Kasumi-1 (cell line): ENCODE data around the gene SPRED2.

Experiments
- DNase-seq, 2 experiments: peaks; one replicate each; lab custom pipeline; 2025; lab: John Stamatoyannopoulos, UW

SPRED2 gene

DNA sequence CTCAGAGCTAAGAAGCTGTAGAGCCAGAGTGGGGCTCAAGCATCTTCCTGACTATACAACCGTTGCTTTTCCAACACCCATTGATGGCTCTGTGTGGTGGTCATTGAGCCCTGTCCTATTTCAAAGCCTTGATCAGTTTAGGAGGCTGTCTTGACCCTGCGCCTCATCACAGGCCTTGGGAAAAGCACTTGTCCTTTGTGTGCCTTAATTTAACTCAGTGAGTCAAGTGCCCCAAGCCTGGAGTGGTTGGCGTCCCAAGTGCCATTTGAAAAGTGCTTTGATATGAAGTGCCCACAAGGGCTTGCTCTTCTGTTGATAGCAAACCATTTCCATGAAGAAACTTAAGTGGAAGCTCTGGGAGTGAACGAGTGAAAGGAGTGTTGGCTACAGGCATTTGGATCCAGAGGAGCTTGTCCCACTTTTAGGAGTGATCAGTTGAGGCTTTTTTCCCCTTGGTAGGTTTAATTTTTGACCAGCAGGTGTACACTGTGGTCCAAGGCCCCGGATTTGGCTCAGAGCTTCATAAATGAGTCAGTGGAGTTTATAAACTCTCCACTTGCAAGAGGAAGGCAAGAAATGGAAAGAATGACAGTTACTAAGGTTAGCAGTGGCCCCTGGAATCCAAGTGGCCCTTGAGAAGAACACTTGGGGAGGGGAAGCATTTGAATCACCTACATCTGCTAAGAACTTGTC, 154.5 kb downstream of the SPRED2 start:
- DNase-seq = no peak

DNA sequence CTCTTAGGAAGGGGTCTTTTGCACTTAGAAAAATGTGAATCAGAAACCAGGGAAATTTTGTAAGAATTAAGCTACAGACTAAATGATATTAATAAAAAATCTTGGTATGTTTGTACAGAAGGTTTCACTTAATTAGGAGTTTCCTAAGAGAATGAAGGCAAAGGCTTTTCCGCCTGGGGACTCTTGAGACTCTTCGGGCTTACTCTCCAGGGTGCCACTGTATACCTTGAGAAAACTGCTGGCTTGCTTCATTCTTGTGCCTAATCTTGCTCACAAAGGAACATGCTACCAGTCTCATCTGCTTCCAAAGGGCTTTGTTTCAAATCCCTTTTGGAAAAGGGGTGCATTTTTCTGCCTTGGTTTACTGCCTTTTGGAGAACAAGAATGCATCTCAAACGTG, 155.3 kb downstream of the SPRED2 start:
- DNase-seq = no peak

DNA sequence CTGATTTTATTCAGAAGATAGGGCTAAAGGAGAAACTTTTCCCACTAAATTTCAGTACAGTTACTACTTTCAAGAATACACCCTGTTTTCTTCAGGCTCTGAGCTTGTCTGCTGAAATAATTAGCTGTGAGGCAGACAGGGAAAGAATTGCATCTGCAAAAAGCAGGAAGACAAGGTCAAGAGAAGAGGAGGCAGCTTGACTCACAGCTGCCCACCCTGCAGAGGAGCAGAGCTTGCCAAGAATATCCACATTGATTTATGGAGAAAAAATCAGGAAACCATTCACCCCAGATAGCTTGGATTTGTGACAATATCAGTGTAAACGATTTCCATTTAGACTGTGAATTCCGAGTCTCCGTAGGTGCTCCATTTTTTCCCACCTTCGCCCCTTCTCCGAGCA, 155.8 kb downstream of the SPRED2 start:
- no peak for DNase-seq

GRCh38 chr2:65275141-65275915, 157.1 kb downstream of the SPRED2 start:
- DNase-seq = no peak

DNA sequence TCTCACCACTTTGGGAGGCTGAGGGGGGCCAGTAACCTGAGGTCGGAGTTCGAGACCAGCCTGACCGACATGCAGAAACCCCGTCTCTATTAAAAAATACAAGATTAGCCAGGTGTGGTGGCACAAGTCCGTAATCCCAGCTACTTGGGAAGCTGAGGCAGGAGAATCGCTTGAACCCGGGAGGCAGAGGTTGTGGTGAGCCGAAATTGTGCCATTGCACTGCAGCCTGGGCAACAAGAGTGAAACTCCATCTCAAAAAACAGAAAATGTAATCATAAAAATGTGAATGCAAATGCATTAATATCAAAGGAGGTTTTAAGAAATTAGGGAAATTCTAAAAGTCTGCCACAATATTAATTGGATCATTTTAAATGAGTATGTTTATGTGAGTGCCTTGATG, 159.1 kb downstream of the SPRED2 start:
- DNase-seq = no peak

GRCh38 chr2:65268957-65269356, 163.4 kb downstream of the SPRED2 start:
- DNase-seq = no peak

GRCh38 chr2:65267008-65267407, 165.4 kb downstream of the SPRED2 start:
- no peak for DNase-seq

DNA sequence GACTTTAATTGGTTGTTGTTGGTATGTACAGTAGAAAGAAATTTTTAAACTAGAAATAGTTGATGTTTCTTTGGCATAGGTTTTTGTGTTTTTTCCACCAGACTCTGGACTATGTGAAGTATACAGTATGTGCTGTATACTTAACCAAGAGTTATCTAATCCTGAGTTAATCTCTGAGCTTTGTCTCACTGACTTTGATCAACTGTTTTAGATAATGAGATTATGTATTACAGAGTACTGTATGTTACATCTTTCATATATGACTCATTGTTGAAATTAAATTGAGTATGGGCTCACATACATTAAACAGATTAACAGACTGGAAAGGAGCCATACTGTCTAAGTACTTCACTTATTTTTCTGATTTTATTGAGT, 166.7 kb downstream of the SPRED2 start:
- no peak for DNase-seq

GRCh38 chr2:65264821-65265670, 167.4 kb downstream of the SPRED2 start:
- DNase-seq = peak; percentile 61 to 71

GRCh38 chr2:65263986-65264385, 168.4 kb downstream of the SPRED2 start:
- no peak for DNase-seq

DNA sequence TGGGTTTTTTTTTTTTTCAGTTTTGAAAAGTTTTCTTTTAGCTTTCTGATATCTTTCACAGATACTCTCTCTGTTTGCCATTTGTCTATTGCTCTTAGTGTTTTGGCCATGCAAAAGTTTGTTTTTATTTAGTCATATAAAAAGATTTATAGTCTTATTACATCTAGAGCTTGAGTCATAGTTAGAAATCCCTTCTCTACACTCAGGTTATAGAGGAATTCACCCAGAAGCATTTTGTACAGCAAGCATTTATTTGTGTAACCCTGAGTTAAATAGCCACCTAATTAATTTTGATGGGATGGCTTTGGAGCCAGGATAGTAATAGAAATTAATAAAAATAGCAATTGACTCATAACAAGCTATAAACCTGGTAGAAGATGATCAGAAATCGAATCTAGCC, 169.1 kb downstream of the SPRED2 start:
- no peak for DNase-seq

DNA sequence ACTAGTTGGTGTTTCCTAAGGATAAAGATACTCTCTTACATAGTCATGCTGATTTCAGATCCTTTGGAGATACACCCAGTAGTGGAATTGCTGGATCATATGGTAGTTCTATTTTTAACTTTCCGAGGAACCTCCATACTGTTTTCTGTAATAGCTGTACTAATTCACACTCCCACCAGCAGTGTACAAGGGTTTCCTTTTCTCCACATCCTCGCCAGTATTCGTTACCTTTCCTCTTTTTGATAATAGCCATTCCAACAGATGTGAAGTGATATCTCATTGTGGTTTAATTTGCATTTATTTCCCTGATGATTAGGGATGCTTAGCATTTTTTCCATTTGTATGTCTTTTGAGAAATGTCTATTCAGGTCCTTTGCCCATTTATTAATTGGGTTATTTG, 170.7 kb downstream of the SPRED2 start:
- no peak for DNase-seq
